HG03565 (cell line): ENCODE data around the gene SAMD5.

ENCODE experiments used
- ATAC-seq: cut with Tn5 transposase; IDR thresholded peaks from one replicate; pipeline ENCODE4 v1.9.1; 2021; ENCODE audit warnings: mild to moderate bottlenecking, moderate library complexity; ENCODE audit not compliant: unreplicated experiment

The SAMD5 gene

GRCh38 chr6:147617366-147617765 lies 108.9 kb downstream of the SAMD5 start:
- ATAC-seq = no peak

GRCh38 chr6:147618457-147618856 lies 110.0 kb downstream of the SAMD5 start:
- ATAC-seq = no peak

DNA sequence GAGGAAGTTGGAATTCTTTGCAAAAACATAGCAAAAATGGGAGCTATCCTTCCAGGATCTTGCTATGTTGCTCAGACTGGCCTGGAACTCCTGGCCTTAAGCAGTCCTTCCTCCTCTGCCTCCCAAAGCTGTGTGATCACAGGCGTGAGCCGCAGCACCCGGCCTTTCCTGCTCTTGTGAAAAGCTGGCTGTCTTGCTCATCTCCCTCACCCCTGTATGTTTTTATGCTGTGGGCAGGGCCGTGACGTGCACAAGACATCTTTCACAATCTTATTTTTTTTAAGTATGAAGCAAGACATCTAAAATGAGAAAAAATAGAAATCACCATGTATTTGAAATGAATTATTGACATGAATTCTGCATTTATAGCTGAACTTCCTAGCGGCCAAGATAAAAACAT lies 110.4 kb downstream of the SAMD5 start:
- ATAC-seq = no peak
